Neural progenitor cell (in vitro differentiated cells): Measurements from ENCODE around the gene FAHD1.

ENCODE experiments used
- CTCF ChIP-seq: fragments of 200-600 bp; sonication (generic); IDR thresholded peaks from 2 replicates; pipeline ENCODE4 v1.5.1; 2017; ENCODE audit warnings: antibody characterized with exemption, mild to moderate bottlenecking
- EZH2 ChIP-seq: fragments of 200-600 bp; sonication (generic); IDR thresholded peaks from 2 replicates; pipeline ENCODE4 v1.6.1; 2017; ENCODE audit warnings: antibody characterized with exemption, mild to moderate bottlenecking, moderate library complexity
- EZH2phosphoT487 ChIP-seq: fragments of 200-600 bp; sonication (generic); IDR thresholded peaks from 2 replicates; pipeline ENCODE4 v1.6.1; 2017; ENCODE audit warnings: antibody characterized with exemption

- TF ChIP-seq CTCF, result no peak
- no peak for TF ChIP-seq EZH2
- TF ChIP-seq EZH2phosphoT487, result no peak
Measured at GRCh38 chr16:1810106-1810505, 16.9 kb upstream of the FAHD1 start.
